GM19099 (cell line): ENCODE results near the gene C2.
"Not testable (repeated sequence)": the region's sequence is repeated elsewhere in the genome, so short reads cannot be mapped to it uniquely, and the experiment has no call there.

Experiments used
- POLR2A ChIP-seq: IDR thresholded peaks from 3 replicates; pipeline ENCODE4 v1.6.1; 2011; ENCODE audit warnings: low read depth; ENCODE audit not compliant: insufficient read length; ENCODE audit errors: extremely low read depth

The C2 gene

DNA sequence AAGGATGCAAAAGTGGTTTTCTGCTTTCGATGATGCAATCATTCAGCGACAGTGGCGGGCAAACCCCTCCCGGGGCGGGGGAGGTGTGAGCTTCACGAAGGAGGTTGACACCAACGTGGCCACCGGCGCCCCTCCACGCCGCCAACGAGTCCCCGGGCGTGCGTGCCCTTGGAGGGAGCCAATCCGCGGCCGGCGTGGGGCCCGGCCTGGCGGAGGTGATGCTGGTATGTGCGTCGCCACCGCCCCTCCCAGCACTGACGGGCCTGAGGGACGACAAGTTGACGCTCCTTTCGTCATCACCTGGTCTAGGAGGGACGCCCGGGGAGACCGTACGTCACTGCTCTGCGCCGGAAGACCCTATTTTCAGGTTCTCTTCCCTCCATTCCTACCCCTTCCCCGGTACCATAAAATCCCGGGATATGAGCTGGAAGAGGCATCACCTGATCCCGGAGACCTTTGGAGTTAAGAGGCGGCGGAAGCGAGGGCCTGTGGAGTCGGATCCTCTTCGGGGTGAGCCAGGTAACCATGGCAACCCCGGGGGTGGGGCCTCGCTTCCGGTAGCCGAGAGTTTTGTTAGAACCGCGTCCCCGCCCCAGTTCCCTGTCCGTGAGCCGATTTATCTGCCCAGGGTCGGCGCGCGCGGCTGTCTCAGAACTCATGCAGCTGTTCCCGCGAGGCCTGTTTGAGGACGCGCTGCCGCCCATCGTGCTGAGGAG, 44.6 kb downstream of the C2 start, which contains the start of gene DXO:
DXO (minus strand) TSS at position 146 of the 716 bp plus-strand sequence. CDS start 463 bp downstream, outside the sequence.
- TF ChIP-seq POLR2A, result peak; percentile 24

DNA sequence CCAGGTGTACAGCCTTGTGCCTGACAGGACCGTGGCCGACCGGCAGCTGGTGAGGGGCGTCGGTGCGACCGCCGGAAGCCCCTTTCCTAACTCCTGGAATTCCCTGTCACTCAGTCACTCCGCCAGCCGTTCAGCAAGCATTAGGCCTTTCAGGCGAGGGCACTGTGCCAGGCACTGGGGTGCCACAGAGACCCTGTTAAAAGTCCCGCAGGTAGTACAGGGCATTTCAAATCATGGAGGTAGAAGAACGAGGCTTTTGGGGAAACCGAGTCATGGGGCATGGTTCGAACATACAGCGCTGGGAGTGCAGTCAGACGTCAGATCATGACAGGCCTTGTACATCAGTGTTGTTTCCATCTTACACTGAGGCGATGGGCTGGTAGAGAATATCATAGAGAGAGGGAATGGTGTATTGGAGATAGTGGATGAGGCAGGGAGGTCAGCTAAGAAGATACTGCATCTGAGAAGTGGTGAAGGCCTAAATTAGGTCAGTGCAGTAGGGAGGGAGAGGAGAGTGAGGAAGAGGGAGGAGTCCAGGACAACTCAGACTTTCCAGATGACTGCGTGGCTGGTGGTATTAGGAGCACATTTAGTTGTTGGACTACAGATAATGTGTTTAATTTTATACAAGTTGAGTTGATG, 45.3 kb downstream of the C2 start:
- no peak for TF ChIP-seq POLR2A

DNA sequence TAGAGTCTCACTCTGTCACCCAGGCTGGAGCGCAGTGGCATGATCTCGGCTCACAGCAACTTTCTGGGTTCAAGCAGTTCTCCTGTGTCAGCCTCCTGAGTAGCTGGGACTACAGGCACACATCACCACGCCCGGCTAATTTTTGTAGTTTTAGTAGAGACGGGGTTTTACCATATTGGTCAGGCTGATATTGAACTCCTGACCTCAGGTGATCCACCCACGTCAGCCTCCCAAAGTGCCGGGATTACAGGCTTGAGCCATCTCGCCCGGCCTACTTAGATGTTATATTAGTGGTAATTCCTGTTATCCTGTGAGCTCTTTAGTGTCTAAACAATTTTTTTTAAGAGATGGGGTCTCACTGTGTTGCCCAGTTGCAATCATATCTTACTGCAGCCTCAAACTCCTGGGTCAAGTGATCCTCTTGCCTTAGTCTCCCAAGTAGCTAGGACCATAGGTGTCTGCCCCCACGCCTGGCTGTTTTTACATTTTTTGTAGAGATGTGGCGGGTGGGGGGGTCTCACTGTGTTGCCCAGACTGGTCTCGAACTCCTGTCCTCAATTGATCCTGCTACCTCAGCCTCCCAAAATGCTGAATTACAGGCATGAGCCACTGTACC, 50.4 kb downstream of the C2 start:
- no peak for TF ChIP-seq POLR2A

DNA sequence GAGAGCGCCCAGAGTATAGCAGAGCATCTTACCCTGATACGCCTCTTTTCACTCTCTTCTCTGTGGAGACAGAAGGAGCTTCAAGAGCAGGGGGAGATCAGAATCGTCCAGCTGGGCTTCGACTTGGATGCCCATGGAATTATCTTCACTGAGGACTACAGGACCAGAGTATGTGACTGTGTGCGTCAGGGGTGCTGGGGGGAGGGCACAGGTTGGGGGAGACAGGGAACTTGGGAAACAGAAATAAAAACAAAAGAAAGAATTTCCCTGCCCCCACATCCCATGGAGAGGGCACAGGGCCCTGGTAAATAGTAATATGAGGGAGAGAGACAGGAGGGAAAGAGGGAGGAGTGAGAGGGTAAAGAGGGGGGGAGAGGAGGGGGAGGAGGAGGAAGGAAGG, 51.3 kb downstream of the C2 start:
- no peak for TF ChIP-seq POLR2A

DNA sequence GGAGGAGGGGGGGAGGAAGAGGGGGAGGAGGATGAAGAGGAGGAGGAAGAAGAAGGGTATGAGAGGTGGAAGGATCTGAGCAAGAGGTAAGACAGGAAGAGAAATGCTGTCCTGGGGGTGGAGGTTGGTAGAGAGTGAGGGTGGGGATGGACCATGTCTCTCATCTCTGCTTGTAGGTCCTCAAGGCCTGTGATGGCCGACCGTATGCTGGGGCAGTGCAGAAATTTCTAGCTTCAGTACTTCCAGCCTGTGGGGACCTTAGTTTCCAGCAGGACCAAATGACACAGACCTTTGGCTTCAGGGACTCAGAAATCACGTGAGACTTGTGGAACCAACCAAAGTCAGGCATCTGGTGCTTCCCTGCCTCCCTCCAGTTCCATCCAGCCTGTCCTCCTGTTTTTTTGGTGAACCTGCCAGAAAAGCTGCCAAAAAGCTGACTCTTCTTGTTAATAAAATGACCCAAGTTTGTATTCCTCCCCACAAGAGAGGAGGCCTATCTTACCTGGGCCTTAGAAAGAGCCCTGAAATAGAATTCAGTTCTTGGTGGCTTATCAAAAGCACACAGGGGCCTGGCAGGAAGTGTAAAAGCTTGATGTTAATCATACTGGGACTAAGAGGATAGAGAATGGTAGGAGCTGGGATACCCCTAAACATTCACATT, 51.9 kb downstream of the C2 start:
- no peak for TF ChIP-seq POLR2A

DNA sequence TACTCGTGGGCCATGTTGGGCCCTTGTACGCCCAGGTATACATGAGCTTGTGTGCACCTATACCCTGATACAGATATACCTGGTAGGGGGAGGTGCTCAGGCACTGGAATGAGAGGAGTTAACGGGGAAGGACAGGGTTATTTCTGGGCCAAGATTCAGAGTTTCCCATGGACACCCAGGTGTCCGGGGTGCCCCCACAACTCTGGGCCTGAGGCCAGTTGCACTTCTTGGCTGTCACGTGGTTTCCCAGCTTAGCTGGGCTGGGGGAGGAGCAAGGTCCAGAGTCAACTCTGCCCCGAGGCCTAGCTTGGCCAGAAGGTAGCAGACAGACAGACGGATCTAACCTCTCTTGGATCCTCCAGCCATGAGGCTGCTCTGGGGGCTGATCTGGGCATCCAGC, 54.2 kb downstream of the C2 start, which contains the start of gene C4A:
C4A (plus strand) TSS at position 314 of the 400 bp plus-strand sequence; CDS start at position 365, 51 bp downstream.
- not testable (repeated sequence) for TF ChIP-seq POLR2A
